GM12878 (cell line): ENCODE measurements around the gene LMO7. TPM values are rescaled to one million over a fixed set of nuclear protein-coding genes. Genes with fewer than 3 reads are reported as not detected.

Experiments used
- ATAC-seq: fragments of 200-7000 bp; cut with Tn5 transposase; 3 replicates; pipeline ENCODE4 v1.9.1; 2020; ENCODE audit warnings: mild to moderate bottlenecking, moderate library complexity
- BruUV-seq: library from RNA; stranded (reverse); fragments of 400-500 nt; replicated peaks from 2 replicates; lab custom pipeline; 2021; lab: Mats Ljungman, UMichigan
- CTCF ChIA-PET: fragments of 300-600 bp; sonication (Branson Sonifier 250); formaldehyde crosslinking; extraction: SDS; loops from one replicate; lab custom pipeline; 2021; ENCODE audit warnings: inconsistent platforms; lab: Yijun Ruan, JAX
- POLR2A ChIA-PET: fragments of 350-600 bp; formaldehyde crosslinking; extraction: SDS; loops from one replicate; lab custom pipeline; 2021; ENCODE audit warnings: inconsistent platforms; lab: Charles Lee
- RAD21 ChIA-PET: fragments of 300-600 bp; sonication (Branson Sonifier 250); formaldehyde crosslinking; loops from one replicate; lab custom pipeline; 2023; ENCODE audit warnings: antibody characterized with exemption; ENCODE audit not compliant: unreplicated experiment; lab: Charles Lee
- SMC1A ChIA-PET: fragments of 300-600 bp; sonication (Branson Sonifier 250); formaldehyde crosslinking; loops from one replicate; lab custom pipeline; 2023; ENCODE audit not compliant: unreplicated experiment, uncharacterized antibody; lab: Charles Lee
- DNase-seq: peaks from one replicate; pipeline ENCODE4 v3.0.0-alpha.2; 2011; ENCODE audit warnings: low read depth, low spot score
- FAIRE-seq: peaks from 3 replicates; lab custom pipeline; 2011; peaks lifted over from hg19 to GRCh38; lab: Jason Lieb, UNC
- H2AFZ ChIP-seq: 2 replicates; pipeline ENCODE4 v1.6.0; 2011; ENCODE audit warnings: low read depth, low read length, control low read depth; ENCODE audit not compliant: control insufficient read depth
- H3K27ac ChIP-seq: 2 replicates; pipeline ENCODE4 v1.5.1; 2011; ENCODE audit warnings: control low read depth; ENCODE audit not compliant: control insufficient read depth, insufficient read depth
- H3K27me3 ChIP-seq, 2 experiments: replicated peaks in 1 of 2; 2 replicates each; pipeline versions ENCODE4 v1.6.0 to v1.6.1; 2011; ENCODE audit warnings: low read length in 1 of 2; ENCODE audit not compliant: control insufficient read depth in 2 of 2, insufficient read depth in 2 of 2
- H3K36me3 ChIP-seq, 2 experiments: 2 replicates each; pipeline ENCODE4 v1.5.1; 2011; ENCODE audit warnings: low read length in 1 of 2; ENCODE audit not compliant: control insufficient read depth in 2 of 2, insufficient read depth in 2 of 2
- H3K4me1 ChIP-seq: 2 replicates; pipeline ENCODE4 v1.6.1; 2011; ENCODE audit warnings: mild to moderate bottlenecking, low read length, moderate library complexity, mixed read lengths; ENCODE audit not compliant: control insufficient read depth, insufficient read depth
- H3K4me2 ChIP-seq: 2 replicates; pipeline ENCODE4 v1.6.0; 2011; ENCODE audit warnings: control low read depth; ENCODE audit not compliant: control insufficient read depth, insufficient read depth
- H3K4me3 ChIP-seq: fragments of 200-600 bp; sonication (generic); 2 replicates; pipeline ENCODE4 v1.5.1; 2016
- H3K79me2 ChIP-seq: 2 replicates; pipeline ENCODE4 v1.6.0; 2011; ENCODE audit warnings: low read length; ENCODE audit not compliant: control insufficient read depth, insufficient read depth
- H3K9ac ChIP-seq: 2 replicates; pipeline ENCODE4 v1.8.0; 2011; ENCODE audit warnings: low read length, control low read depth, mixed read lengths; ENCODE audit not compliant: control insufficient read depth, insufficient read depth
- H3K9me3 ChIP-seq: replicated peaks from 3 replicates; pipeline ENCODE4 v1.5.1; 2011; ENCODE audit warnings: mild to moderate bottlenecking, low read length; ENCODE audit not compliant: control insufficient read depth, insufficient read depth
- H4K20me1 ChIP-seq: 2 replicates; pipeline ENCODE4 v1.6.0; 2011; ENCODE audit not compliant: control insufficient read depth, insufficient read depth
- CHD4 ChIP-seq: fragments of 200-600 bp; sonication (generic); IDR thresholded peaks from 2 replicates; pipeline ENCODE4 v1.6.1; 2016; ENCODE audit warnings: mild to moderate bottlenecking
- EED ChIP-seq: sonication (generic); IDR thresholded peaks from 2 replicates; pipeline ENCODE4 v1.6.1; 2016; ENCODE audit warnings: antibody characterized with exemption, low read depth
- FOXK2 ChIP-seq: fragments of 450-650 bp; IDR thresholded peaks from 2 replicates; pipeline ENCODE4 v1.6.1; 2017; ENCODE audit warnings: mild to moderate bottlenecking, moderate library complexity
- HDAC6 ChIP-seq: fragments of 200-600 bp; sonication (generic); IDR thresholded peaks from one replicate; pipeline ENCODE4 v1.8.0; 2017; ENCODE audit warnings: antibody characterized with exemption; ENCODE audit not compliant: unreplicated experiment
- IKZF1 ChIP-seq: fragments of 450-650 bp; conservative IDR thresholded peaks from 2 replicates; pipeline ENCODE4 v1.6.1; 2017; ENCODE audit warnings: antibody characterized with exemption, mild to moderate bottlenecking
- NFXL1 ChIP-seq: fragments of 450-650 bp; IDR thresholded peaks from 2 replicates; pipeline ENCODE4 v1.6.1; 2017; ENCODE audit warnings: antibody characterized with exemption, mild to moderate bottlenecking, borderline replicate concordance
- SP1 ChIP-seq: IDR thresholded peaks from one replicate; pipeline ENCODE4 v1.6.1; 2011; ENCODE audit warnings: low read depth, low read length
- SREBF2 ChIP-seq: IDR thresholded peaks from 2 replicates; pipeline ENCODE4 v1.6.1; 2012; ENCODE audit warnings: mild to moderate bottlenecking, low read length
- TCF12 ChIP-seq: IDR thresholded peaks from 2 replicates; pipeline ENCODE4 v1.6.1; 2011; ENCODE audit warnings: low read depth, mild to moderate bottlenecking, low read length
- TCF3 ChIP-seq: IDR thresholded peaks from 2 replicates; pipeline ENCODE4 v1.6.1; 2012; ENCODE audit warnings: low read depth, mild to moderate bottlenecking, low read length, borderline replicate concordance; ENCODE audit not compliant: insufficient read depth
- YBX1 ChIP-seq: fragments of 450-650 bp; IDR thresholded peaks from 2 replicates; pipeline ENCODE4 v1.6.1; 2016; ENCODE audit warnings: antibody characterized with exemption
- ZNF207 ChIP-seq: fragments of 450-650 bp; IDR thresholded peaks from 2 replicates; pipeline ENCODE4 v1.6.1; 2014; ENCODE audit warnings: antibody characterized with exemption, mild to moderate bottlenecking, borderline replicate concordance
- ZNF384 ChIP-seq: IDR thresholded peaks from 2 replicates; pipeline ENCODE4 v1.6.1; 2012; ENCODE audit warnings: low read depth, mild to moderate bottlenecking, low read length, improper control_type of control experiment, borderline replicate concordance
- WGBS: methylation state at CpG from one replicate; pipeline ENCODE4 v1.1.6; 2016; ENCODE audit warnings: low lambda C conversion rate; ENCODE audit not compliant: insufficient replicate concordance, insufficient coverage; ENCODE audit errors: missing lambda C conversion rate; 5-methylcytosine and 5-hydroxymethylcytosine counted together
- in situ Hi-C: fragments of 300-500 bp; cut with MboI; formaldehyde crosslinking; loops from 9 replicates; pipeline ENCODE4 v1.14.3; 2018; ENCODE audit warnings: mixed read lengths
- intact Hi-C: fragments of 100-400 bp; cut with micrococcal nuclease; formaldehyde crosslinking; loops from one replicate; pipeline ENCODE4 v1.14.2; 2022; ENCODE audit not compliant: unreplicated experiment
- polyA plus RNA-seq, 11 experiments: library from polyadenylated mRNA; depleted of rRNA in 4 of 11; unstranded in 6 of 11; stranded (reverse) in 5 of 11; fragments of >200 nt; fragmentation: Nextera tagmentation in 4 of 11; fragmentation: Illumina TruSeq in 1 of 11; extraction: Ambion mirVana in 4 of 11; extraction: Trizol in 1 of 11; gene quantifications; 1 replicate in 1 of 11; 2 replicates in 10 of 11; pipeline versions ENCODE4 v1.2.1 to v1.2.3, GENCODE V29; 2011 to 2016; ENCODE audit warnings: inconsistent platforms in 2 of 11, missing spikeins in 2 of 11, low read depth in 1 of 11
- total RNA-seq, 4 experiments: library from RNA; depleted of rRNA in 3 of 4; stranded (reverse); fragments of >200 nt in 3 of 4; fragmentation: Illumina TruSeq in 1 of 4; extraction: Trizol in 1 of 4; gene quantifications; 2 replicates each; pipeline versions ENCODE4 v1.2.1 to v1.2.3, GENCODE V29; 2013 to 2021
- TF ChIP-seq, protein P1 (sequence below): IDR thresholded peaks from 2 replicates; pipeline ENCODE4 v1.6.1; 2012; ENCODE audit warnings: low read depth, low read length, improper control_type of control experiment
- TF ChIP-seq, protein P2 (sequence below): fragments of 450-650 bp; formaldehyde crosslinking; IDR thresholded peaks from 2 replicates; pipeline ENCODE4 v1.4.0; 2020; ENCODE audit warnings: mild to moderate bottlenecking, moderate library complexity
- TF ChIP-seq, protein P3 (sequence below): IDR thresholded peaks from 2 replicates; pipeline ENCODE4 v1.6.1; 2011; ENCODE audit warnings: borderline replicate concordance, low read depth, mild to moderate bottlenecking, moderate library complexity, low read length; ENCODE audit not compliant: insufficient read depth, poor library complexity, severe bottlenecking

The LMO7 gene
- total and polyA plus RNA-seq, 10 of the 15 experiments (the other 5 are each of a cell fraction or from before 2014, with no cell fraction given), result 8.5 to 67.8 (median 36.8) TPM

DNA sequence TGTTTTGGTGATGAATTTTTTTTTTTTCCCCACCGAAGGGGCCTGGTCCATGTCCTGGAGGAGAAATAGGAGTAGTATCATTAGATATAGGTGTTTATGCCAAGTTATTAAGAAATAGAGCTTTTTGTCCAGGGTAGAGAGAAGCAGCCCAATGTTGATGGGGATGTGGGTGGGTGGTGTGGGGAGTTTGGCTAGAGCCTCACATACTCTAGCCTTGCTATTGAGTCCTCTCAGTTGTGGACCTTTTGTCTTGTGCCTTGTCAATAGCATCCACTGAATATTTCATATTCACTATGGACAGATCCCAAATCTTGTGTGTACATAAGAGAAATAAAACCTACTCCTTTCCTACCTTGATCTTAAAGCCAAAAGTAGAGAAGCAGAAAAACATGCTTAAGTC, 134.0 kb downstream of the LMO7 start:
- RAD21 ChIA-PET, result no interaction called here
- no peaks in the 10 kb centered on the region; the same call in 1 of the 3 replicates for H3K9me3 ChIP-seq
- TF ChIP-seq SP1, result no peak
- TF ChIP-seq TCF12, result no peak
- no peak for TF ChIP-seq CHD4
- TF ChIP-seq ZNF207, result no peak
- TF ChIP-seq HDAC6, result no peak
- no peak for TF ChIP-seq ZNF384
- no peak for TF ChIP-seq SREBF2
- no peak for TF ChIP-seq NFXL1
- no peak for TF ChIP-seq EED
- TF ChIP-seq, protein P1, sequence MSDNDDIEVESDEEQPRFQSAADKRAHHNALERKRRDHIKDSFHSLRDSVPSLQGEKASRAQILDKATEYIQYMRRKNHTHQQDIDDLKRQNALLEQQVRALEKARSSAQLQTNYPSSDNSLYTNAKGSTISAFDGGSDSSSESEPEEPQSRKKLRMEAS, result no peak
- TF ChIP-seq, protein P2, sequence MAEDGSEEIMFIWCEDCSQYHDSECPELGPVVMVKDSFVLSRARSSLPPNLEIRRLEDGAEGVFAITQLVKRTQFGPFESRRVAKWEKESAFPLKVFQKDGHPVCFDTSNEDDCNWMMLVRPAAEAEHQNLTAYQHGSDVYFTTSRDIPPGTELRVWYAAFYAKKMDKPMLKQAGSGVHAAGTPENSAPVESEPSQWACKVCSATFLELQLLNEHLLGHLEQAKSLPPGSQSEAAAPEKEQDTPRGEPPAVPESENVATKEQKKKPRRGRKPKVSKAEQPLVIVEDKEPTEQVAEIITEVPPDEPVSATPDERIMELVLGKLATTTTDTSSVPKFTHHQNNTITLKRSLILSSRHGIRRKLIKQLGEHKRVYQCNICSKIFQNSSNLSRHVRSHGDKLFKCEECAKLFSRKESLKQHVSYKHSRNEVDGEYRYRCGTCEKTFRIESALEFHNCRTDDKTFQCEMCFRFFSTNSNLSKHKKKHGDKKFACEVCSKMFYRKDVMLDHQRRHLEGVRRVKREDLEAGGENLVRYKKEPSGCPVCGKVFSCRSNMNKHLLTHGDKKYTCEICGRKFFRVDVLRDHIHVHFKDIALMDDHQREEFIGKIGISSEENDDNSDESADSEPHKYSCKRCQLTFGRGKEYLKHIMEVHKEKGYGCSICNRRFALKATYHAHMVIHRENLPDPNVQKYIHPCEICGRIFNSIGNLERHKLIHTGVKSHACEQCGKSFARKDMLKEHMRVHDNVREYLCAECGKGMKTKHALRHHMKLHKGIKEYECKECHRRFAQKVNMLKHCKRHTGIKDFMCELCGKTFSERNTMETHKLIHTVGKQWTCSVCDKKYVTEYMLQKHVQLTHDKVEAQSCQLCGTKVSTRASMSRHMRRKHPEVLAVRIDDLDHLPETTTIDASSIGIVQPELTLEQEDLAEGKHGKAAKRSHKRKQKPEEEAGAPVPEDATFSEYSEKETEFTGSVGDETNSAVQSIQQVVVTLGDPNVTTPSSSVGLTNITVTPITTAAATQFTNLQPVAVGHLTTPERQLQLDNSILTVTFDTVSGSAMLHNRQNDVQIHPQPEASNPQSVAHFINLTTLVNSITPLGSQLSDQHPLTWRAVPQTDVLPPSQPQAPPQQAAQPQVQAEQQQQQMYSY, result no peak
- TF ChIP-seq TCF3, result no peak
- no peak for TF ChIP-seq FOXK2
- no peak for TF ChIP-seq IKZF1
- TF ChIP-seq, protein P3, sequence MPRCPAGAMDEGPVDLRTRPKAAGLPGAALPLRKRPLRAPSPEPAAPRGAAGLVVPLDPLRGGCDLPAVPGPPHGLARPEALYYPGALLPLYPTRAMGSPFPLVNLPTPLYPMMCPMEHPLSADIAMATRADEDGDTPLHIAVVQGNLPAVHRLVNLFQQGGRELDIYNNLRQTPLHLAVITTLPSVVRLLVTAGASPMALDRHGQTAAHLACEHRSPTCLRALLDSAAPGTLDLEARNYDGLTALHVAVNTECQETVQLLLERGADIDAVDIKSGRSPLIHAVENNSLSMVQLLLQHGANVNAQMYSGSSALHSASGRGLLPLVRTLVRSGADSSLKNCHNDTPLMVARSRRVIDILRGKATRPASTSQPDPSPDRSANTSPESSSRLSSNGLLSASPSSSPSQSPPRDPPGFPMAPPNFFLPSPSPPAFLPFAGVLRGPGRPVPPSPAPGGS, result no peak
- no peak for TF ChIP-seq YBX1
- no peaks in the 10 kb centered on the region for H3K36me3 ChIP-seq
- H3K4me3 ChIP-seq, result no peak overlapping the region
- no peak overlapping the region for H2AFZ ChIP-seq
- H3K9ac ChIP-seq, result no peak overlapping the region
- no TSS peak for BruUV-seq
- FAIRE-seq (no peak), DNase-seq (no peak), ATAC-seq (no peak)
- CTCF ChIA-PET, result no interaction called here
- WGBS, result 87% methylated on average over 1 of the region's 1 CpG
- in situ Hi-C loops (no loop called here), intact Hi-C loops (no loop called here)
- H3K27ac ChIP-seq, result no peak overlapping the region
- H3K4me2 ChIP-seq, result no peak overlapping the region
- H3K27me3 ChIP-seq, result no peaks in the 10 kb centered on the region
- POLR2A ChIA-PET, result no interaction called here
- no peaks in the 10 kb centered on the region for H4K20me1 ChIP-seq
- SMC1A ChIA-PET, result no interaction called here
- no peaks in the 10 kb centered on the region for H3K4me1 ChIP-seq
- H3K79me2 ChIP-seq, result no peaks in the 10 kb centered on the region; the same call in 1 of the 2 replicates
